Transverse colon (tissue), 3 donors: Measurements from ENCODE around the gene CDCA8.

Experiments
- EP300 ChIP-seq: sonication (generic); formaldehyde crosslinking; IDR thresholded peaks from one replicate; pipeline ENCODE4 v1.6.1; 2017; ENCODE audit warnings: antibody characterized with exemption, low read depth
- POLR2A ChIP-seq: fragments of 450-650 bp; IDR thresholded peaks from one replicate; pipeline ENCODE4 v1.6.1; 2016; ENCODE audit warnings: antibody characterized with exemption, mild to moderate bottlenecking, moderate library complexity
- TF ChIP-seq, protein P1 (sequence below), 5 experiments: fragments of 200-600 bp in 3 of 5; fragments of 450-650 bp in 2 of 5; sonication (generic) in 3 of 5; IDR thresholded peaks; 1 replicate in 2 of 5; 2 replicates in 3 of 5; pipeline ENCODE4 v1.5.1; 2016 to 2017; ENCODE audit warnings: antibody characterized with exemption in 5 of 5, inconsistent platforms in 3 of 5, mild to moderate bottlenecking in 2 of 5, moderate library complexity in 1 of 5

DNA sequence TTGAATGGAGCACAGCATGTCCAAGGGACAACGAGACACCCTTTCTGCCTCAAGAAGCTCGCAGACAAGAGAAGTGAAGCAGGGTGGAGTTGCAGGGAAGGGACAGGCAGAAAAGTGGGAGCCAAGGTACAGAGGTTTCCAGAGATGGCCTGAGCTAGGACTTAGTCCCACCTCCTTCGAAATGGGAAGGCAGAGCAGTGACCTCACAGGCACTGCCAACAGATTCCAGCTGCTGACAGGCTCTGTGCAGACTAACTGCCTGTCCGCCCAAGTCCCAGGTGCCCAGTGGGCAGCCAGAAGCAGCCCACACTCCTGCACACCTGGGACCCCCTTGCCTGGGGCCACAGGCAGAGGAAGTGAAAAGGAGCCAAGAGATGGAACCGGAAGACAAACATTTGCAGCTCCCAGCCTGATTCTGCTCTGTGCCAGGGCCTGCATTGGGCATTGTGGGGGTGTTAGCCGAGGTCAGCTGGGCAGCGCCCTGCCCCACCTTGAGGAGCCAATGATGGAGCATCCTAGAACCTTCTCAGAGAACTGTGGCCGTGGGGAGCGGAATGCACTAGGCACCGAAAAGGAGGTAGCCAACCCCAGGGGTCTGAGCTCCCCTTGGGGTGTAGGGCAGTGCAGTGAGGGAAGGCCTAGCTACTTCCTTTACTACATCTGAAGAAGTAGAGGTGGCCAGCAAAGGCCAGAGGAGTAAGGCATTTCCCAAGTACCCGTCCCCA, 30.1 kb upstream of the CDCA8 start:
- TF ChIP-seq, protein P1, sequence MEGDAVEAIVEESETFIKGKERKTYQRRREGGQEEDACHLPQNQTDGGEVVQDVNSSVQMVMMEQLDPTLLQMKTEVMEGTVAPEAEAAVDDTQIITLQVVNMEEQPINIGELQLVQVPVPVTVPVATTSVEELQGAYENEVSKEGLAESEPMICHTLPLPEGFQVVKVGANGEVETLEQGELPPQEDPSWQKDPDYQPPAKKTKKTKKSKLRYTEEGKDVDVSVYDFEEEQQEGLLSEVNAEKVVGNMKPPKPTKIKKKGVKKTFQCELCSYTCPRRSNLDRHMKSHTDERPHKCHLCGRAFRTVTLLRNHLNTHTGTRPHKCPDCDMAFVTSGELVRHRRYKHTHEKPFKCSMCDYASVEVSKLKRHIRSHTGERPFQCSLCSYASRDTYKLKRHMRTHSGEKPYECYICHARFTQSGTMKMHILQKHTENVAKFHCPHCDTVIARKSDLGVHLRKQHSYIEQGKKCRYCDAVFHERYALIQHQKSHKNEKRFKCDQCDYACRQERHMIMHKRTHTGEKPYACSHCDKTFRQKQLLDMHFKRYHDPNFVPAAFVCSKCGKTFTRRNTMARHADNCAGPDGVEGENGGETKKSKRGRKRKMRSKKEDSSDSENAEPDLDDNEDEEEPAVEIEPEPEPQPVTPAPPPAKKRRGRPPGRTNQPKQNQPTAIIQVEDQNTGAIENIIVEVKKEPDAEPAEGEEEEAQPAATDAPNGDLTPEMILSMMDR (IDR thresholded peaks at IDR 0.05) = no peak
- no peak for TF ChIP-seq POLR2A
- no peak for TF ChIP-seq EP300
